Ascending aorta (tissue), 2 donors: Measurements from ENCODE around the gene QPRT. TPM values are rescaled to one million over a fixed set of nuclear protein-coding genes. Genes with fewer than 3 reads are reported as not detected.
A peak's percentile ranks its signal among the peaks of the same experiment; 100 is the strongest.
"Not testable (repeated sequence)": the region's sequence is repeated elsewhere in the genome, so short reads cannot be mapped to it uniquely, and the experiment has no call there.

Experiments used
- DNase-seq, 2 donors: peaks; one replicate each; pipeline ENCODE4 v3.0.0-alpha.2; 2019; ENCODE audit warnings: low spot score in 2 of 2
- H3K27ac ChIP-seq, 2 donors: fragments of 200-600 bp; sonication (generic); one replicate each; pipeline ENCODE4 v1.5.1; 2016 to 2017; ENCODE audit warnings: mild to moderate bottlenecking in 1 of 2
- H3K27me3 ChIP-seq: fragments of 200-600 bp; sonication (generic); one replicate; pipeline ENCODE4 v1.5.1; 2017
- H3K36me3 ChIP-seq, 2 donors: fragments of 200-600 bp; sonication (generic); one replicate each; pipeline ENCODE4 v1.5.1; 2016
- H3K4me1 ChIP-seq, 2 donors: fragments of 200-600 bp; sonication (generic); one replicate each; pipeline ENCODE4 v1.5.1; 2016 to 2017; ENCODE audit warnings: mild to moderate bottlenecking in 1 of 2
- H3K4me3 ChIP-seq, 2 donors: fragments of 200-600 bp; sonication (generic); one replicate each; pipeline ENCODE4 v1.5.1; 2016 to 2017; ENCODE audit warnings: mild to moderate bottlenecking in 1 of 2
- H3K9me3 ChIP-seq, 2 donors: fragments of 200-600 bp; sonication (generic); one replicate each; pipeline ENCODE4 v1.5.1; 2016
- intact Hi-C: fragments of 100-400 bp; cut with DNase I; formaldehyde crosslinking; loops from one replicate; pipeline ENCODE4 v1.15.1; 2023
- total RNA-seq: library from RNA; depleted of rRNA; stranded (reverse); fragments of >200 nt; gene quantifications from one replicate; pipeline ENCODE4 v1.1.0, GENCODE V29; 2016
- TF ChIP-seq, protein P1 (sequence below), 3 experiments: fragments of 200-600 bp in 2 of 3; fragments of 450-650 bp in 1 of 3; sonication (generic) in 2 of 3; IDR thresholded peaks; one replicate each; pipeline ENCODE4 v1.5.1; 2016 to 2019; ENCODE audit warnings: antibody characterized with exemption in 3 of 3, mild to moderate bottlenecking in 1 of 3, moderate library complexity in 1 of 3

Gene QPRT
- total RNA-seq, 1 donor from 2014 or later, result 5.7 TPM

DNA sequence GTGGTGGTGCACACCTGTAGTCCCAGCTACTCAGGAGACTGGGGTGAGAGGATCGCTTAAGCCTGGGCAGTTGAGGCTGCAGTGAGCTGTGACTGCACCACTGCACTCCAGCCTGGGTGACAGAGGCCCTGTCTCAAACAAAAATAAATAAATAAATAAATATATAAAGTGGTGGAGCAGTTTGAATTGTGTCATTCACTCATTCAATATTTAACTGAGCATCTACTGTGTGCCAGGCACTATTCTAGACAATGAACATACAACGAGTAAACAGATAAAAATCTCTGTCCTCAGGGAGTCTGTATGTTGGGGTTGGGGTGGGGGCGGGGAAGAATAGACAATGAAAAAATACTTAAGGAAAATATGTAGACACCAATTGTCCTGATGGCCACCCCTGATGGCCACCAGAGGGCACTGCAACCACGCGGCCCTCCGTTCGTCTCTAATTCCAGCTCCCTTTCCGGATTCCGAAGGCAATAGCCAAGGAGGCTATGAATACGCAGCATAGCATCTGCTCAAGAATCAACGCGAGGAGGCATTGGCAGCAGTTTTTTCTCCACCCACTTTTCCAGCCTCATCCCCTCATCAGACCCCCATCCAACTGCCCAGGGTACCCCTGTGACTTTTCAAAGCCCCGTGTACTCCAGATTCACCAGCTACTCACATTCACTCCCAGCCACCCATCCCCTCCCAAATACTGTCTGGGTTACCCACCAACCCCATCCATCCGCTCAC is 21.4 kb downstream of the QPRT start:
- TF ChIP-seq, protein P1, sequence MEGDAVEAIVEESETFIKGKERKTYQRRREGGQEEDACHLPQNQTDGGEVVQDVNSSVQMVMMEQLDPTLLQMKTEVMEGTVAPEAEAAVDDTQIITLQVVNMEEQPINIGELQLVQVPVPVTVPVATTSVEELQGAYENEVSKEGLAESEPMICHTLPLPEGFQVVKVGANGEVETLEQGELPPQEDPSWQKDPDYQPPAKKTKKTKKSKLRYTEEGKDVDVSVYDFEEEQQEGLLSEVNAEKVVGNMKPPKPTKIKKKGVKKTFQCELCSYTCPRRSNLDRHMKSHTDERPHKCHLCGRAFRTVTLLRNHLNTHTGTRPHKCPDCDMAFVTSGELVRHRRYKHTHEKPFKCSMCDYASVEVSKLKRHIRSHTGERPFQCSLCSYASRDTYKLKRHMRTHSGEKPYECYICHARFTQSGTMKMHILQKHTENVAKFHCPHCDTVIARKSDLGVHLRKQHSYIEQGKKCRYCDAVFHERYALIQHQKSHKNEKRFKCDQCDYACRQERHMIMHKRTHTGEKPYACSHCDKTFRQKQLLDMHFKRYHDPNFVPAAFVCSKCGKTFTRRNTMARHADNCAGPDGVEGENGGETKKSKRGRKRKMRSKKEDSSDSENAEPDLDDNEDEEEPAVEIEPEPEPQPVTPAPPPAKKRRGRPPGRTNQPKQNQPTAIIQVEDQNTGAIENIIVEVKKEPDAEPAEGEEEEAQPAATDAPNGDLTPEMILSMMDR (IDR thresholded peaks at IDR 0.05), result peak; percentile 81 to 87 (median 83)
- Histone ChIP-seq H3K4me1 (peaks cover 0 to 3% of the 10 kb centered on the region in 2 donors), H3K36me3 (no peaks in the 10 kb centered on the region), H3K27ac (no peak overlapping the region), H3K4me3 (no peak overlapping the region), H3K9me3 (no peaks in the 10 kb centered on the region), H3K27me3 (no peaks in the 10 kb centered on the region)
- intact Hi-C loops, result loop anchor here (1.0 kb wide), 1 partner anchor 321 kb away; no protein-coding TSS in a partner anchor
- DNase-seq, result peak; percentile 31 to 86

DNA sequence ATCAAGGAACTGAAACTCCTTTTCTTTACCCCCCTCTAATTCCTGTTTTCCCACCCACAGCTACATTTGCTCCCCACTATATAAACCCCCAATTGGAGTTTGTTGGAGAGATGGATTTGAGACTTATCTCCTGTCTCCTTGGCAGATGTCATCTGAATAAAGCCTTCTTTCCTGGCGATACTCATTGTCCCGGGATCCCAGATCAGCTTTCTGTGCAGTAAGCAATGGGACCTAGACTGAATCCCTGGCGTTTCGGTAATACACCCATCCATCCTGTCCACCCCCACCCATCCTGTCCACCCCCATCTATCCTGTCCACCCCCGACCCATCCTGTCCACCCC is 22.2 kb downstream of the QPRT start:
- intact Hi-C loops, result no loop called here
- no peak for DNase-seq

DNA sequence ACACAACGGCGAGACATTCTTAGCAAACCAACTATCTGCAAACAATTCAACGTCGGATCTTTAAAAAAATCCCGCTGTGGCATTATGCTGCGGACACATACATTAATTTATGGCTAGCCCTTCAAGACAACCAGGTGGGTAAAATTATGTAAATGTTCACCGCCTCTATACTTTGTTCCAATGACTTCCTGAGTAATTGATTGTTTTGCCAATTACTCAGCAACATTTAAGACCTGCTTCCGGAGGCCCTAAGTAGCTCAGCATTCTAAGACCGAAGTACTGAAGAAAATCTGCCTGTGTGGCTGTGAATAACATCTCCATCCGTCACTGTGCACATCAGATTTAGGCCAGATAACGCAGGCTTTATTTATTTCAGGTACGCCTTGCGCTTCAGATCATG is 23.3 kb downstream of the QPRT start:
- Histone ChIP-seq H3K9me3 (no peaks in the 10 kb centered on the region), H3K4me1 (peaks cover 0 to 3% of the 10 kb centered on the region in 2 donors), H3K27ac (no peak overlapping the region), H3K36me3 (no peaks in the 10 kb centered on the region), H3K27me3 (no peaks in the 10 kb centered on the region), H3K4me3 (no peak overlapping the region)
- intact Hi-C loops, result no loop called here
- TF ChIP-seq, protein P1 (IDR thresholded peaks at IDR 0.05), result no peak
- DNase-seq, result no peak

More for the DNA sequence above, 22.2 kb downstream of the QPRT start:
- Histone ChIP-seq H3K27me3 (no peaks in the 10 kb centered on the region), H3K4me3 (no peak overlapping the region), H3K27ac (no peak overlapping the region), H3K36me3 (no peaks in the 10 kb centered on the region), H3K9me3 (no peaks in the 10 kb centered on the region), H3K4me1 (peaks cover 0 to 3% of the 10 kb centered on the region in 2 donors)
- TF ChIP-seq, protein P1 (IDR thresholded peaks at IDR 0.05), result no peak

DNA sequence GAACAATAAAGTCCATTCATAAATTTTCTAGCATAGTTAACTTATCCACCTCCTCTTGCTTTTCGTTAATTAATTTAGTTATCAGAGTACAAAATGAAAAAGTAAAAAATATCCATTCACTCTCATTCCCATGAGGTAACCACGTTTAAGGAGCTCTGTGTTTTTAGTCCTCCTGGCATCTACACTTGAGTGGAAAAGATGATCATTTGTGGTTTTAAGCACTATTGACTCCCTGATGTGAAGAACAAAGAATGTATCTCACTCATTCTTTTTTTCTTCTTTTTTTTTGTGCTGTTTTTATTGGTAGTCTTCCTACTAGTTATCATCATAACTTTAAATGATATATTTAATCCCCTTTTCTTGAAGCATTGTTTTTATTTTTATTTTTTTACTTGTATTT is 26.1 kb downstream of the QPRT start:
- H3K27ac ChIP-seq, result no peak overlapping the region
- no peak for DNase-seq
- no peaks in the 10 kb centered on the region for H3K27me3 ChIP-seq
- H3K36me3 ChIP-seq, result no peaks in the 10 kb centered on the region
- TF ChIP-seq, protein P1 (IDR thresholded peaks at IDR 0.05), result no peak
- intact Hi-C loops, result no loop called here
- no peak overlapping the region for H3K4me3 ChIP-seq
- H3K4me1 ChIP-seq, result peaks cover 0 to 3% of the 10 kb centered on the region in 2 donors
- H3K9me3 ChIP-seq, result no peaks in the 10 kb centered on the region

DNA sequence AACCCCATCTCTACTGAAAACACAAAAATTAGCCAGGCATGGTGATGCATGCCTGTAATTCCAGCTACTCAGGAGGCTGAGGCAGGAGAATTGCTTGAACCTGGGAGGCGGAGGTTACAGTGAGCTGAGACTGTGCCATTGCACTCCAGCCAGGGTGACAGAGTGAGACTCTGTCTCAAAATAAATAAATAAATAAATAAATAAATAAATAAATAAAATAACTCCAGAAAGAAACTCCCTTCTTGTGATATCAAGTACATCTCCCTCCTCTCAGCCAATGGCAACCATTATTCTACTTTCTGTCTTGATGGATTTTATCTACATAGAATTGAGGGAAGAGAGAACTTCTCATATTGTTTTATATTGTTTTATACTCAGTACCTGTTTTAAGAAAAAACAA is 28.2 kb downstream of the QPRT start:
- H3K4me1 ChIP-seq, H3K27me3 ChIP-seq, H3K9me3 ChIP-seq, H3K27ac ChIP-seq, DNase-seq, intact Hi-C loops, H3K36me3 ChIP-seq, H3K4me3 ChIP-seq: not testable (repeated sequence)

DNA sequence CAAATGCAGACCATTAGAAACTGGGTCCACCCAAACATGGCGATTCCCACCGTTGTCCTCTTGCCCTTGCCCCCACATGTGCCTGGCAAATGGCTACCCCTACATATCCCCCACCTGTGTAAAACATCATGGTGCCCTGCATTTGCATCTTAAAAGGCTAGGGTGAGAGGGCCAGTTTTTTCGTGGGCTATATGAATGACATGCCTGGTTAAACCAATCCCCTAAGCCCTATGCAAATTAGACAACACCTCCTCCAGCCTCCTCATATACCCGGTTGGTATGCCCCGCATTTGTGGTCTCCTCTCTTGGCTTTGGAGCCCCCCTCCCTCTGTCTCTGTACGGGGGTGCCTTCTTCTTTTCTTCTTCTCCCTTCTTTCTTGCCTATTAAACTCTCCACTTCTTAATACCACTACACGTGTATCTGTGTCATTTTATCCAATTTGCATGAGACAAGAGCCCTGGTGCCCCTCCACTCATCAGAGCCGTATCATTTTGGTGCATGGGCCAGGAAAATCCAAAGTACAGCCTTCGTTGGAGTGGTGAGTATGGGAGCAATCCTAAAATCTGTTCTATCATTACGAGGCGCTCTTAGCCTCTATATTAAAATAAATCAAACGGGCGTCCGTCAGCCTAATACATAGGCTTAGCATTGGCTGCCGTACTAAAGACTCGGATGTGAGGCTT is 30.1 kb downstream of the QPRT start:
- TF ChIP-seq, protein P1 (IDR thresholded peaks at IDR 0.05), result no peak
- no peaks in the 10 kb centered on the region for H3K4me1 ChIP-seq
- intact Hi-C loops, result loop anchor here (1.0 kb wide), 1 partner anchor 107 kb away; the partner anchor contains the start of gene PAGR1

DNA sequence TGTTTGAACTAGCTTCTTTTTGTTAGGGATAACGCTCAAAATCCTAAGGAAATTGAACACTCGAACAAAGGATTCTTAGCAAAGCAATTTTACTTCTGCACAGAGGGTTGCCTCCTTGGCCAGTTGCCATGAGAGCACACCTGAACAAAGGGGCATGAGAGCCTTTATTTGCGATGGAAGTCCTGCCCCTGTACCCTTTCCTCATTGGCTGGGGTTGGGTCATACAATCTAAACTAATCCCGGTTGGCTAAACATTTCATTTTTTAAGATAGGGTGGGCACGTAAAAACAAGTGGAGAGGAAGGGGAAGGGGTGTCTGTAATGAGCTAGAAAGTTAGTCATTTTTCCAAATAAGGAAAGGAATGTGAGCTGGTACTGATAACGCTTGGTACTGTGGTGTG is 30.7 kb downstream of the QPRT start:
- not testable (repeated sequence) for H3K4me3 ChIP-seq, H3K27ac ChIP-seq, DNase-seq, H3K27me3 ChIP-seq, H3K9me3 ChIP-seq, H3K4me1 ChIP-seq, H3K36me3 ChIP-seq
- intact Hi-C loops, result loop anchor here (1.0 kb wide), 1 partner anchor 107 kb away; the partner anchor contains the start of gene PAGR1

More for the DNA sequence above, 30.1 kb downstream of the QPRT start:
- Histone ChIP-seq H3K9me3 (no peaks in the 10 kb centered on the region), H3K36me3 (no peaks in the 10 kb centered on the region), H3K27me3 (no peaks in the 10 kb centered on the region), H3K4me3 (no peak overlapping the region), H3K27ac (no peak overlapping the region)
- DNase-seq, result no peak
